HCT116 (cell line): Measurements from ENCODE around the gene SLC25A10. TPM values are rescaled to one million over a fixed set of nuclear protein-coding genes. Genes with fewer than 3 reads are reported as not detected.
A peak's percentile ranks its signal among the peaks of the same experiment; 100 is the strongest.

ENCODE experiments used
- ATAC-seq: fragments of 200-7000 bp; cut with Tn5 transposase; 2 replicates; pipeline ENCODE4 v1.9.1; 2020; ENCODE audit warnings: mild to moderate bottlenecking, moderate library complexity
- BruUV-seq: library from RNA; stranded (reverse); fragments of 400-500 nt; replicated peaks from 2 replicates; lab custom pipeline; 2021; lab: Mats Ljungman, UMichigan
- CTCF ChIA-PET: fragments of 300-600 bp; sonication (Branson Sonifier 250); formaldehyde crosslinking; loops from one replicate; lab custom pipeline; 2021; ENCODE audit warnings: antibody characterized with exemption; lab: Charles Lee
- POLR2A ChIA-PET: fragments of 300-600, 350-600 bp; sonication (Branson Sonifier 250); formaldehyde crosslinking; loops from one replicate; lab custom pipeline; 2021; ENCODE audit warnings: antibody characterized with exemption; lab: Charles Lee
- RAD21 ChIA-PET, 2 experiments: fragments of 300-600 bp; sonication (Branson Sonifier 250); formaldehyde crosslinking; loops; one replicate each; lab custom pipeline; 2023; ENCODE audit warnings: low total read pairs in 2 of 2; ENCODE audit not compliant: uncharacterized antibody in 2 of 2, unreplicated experiment in 2 of 2, low non-redundant PET in 1 of 2; lab: Charles Lee
- DNase-seq: peaks from one replicate; pipeline ENCODE4 v3.0.0-alpha.2; 2010; ENCODE audit warnings: low read depth, low spot score
- H2AFZ ChIP-seq: fragments of 200-600 bp; shearing (Covaris generic), sonication (generic); 2 replicates; pipeline ENCODE4 v1.6.1; 2017; ENCODE audit warnings: low read depth, mixed run types, mixed read lengths, antibody characterized with exemption, low read length; ENCODE audit not compliant: poor library complexity, severe bottlenecking
- H3K27ac ChIP-seq: 2 replicates; pipeline ENCODE4 v1.5.1; 2012; ENCODE audit warnings: low read depth, low read length
- H3K27me3 ChIP-seq: fragments of 200-600 bp; sonication (generic); 2 replicates; pipeline ENCODE4 v1.6.1; 2016; ENCODE audit warnings: mixed run types, low read length, mixed read lengths; ENCODE audit not compliant: insufficient read depth
- H3K36me3 ChIP-seq, 2 experiments: fragments of 200-500 bp in 1 of 2; fragments of 200-600 bp in 1 of 2; sonication (Bioruptor generic) in 1 of 2; sonication (generic) in 1 of 2; 2 replicates each; pipeline versions ENCODE4 v1.5.1 to v1.6.1; 2014 to 2016; ENCODE audit warnings: low read length in 2 of 2, inconsistent platforms in 1 of 2, mixed read lengths in 1 of 2, mixed run types in 1 of 2; ENCODE audit not compliant: insufficient read depth in 2 of 2, control insufficient read depth in 1 of 2
- H3K4me1 ChIP-seq, 2 experiments: fragments of 200-600 bp in 1 of 2; sonication (generic) in 1 of 2; 2 replicates each; pipeline versions ENCODE4 v1.5.1 to v1.6.1; 2012 to 2017; ENCODE audit warnings: low read length in 2 of 2, inconsistent platforms in 1 of 2, mild to moderate bottlenecking in 1 of 2, mixed read lengths in 1 of 2, mixed run types in 1 of 2, moderate library complexity in 1 of 2; ENCODE audit not compliant: insufficient read depth in 2 of 2, control insufficient read depth in 1 of 2
- H3K4me2 ChIP-seq: fragments of 200-600 bp; sonication (generic); 2 replicates; pipeline ENCODE4 v1.6.1; 2017; ENCODE audit warnings: mixed run types, low read length, mixed read lengths
- H3K4me3 ChIP-seq, 2 experiments: fragments of 200-600 bp in 1 of 2; sonication (generic) in 1 of 2; replicated peaks in 1 of 2; 2 replicates each; pipeline ENCODE4 v1.5.1; 2011 to 2016; ENCODE audit warnings: low read length in 2 of 2, control low read depth in 1 of 2, low read depth in 1 of 2, mild to moderate bottlenecking in 1 of 2, mixed read lengths in 1 of 2, mixed run types in 1 of 2
- H3K79me2 ChIP-seq: fragments of 200-600 bp; sonication (generic); 2 replicates; pipeline ENCODE4 v1.6.1; 2017; ENCODE audit warnings: mild to moderate bottlenecking, mixed run types, low read length, moderate library complexity, mixed read lengths; ENCODE audit not compliant: insufficient read depth
- H3K9ac ChIP-seq: fragments of 200-600 bp; sonication (generic); 2 replicates; pipeline ENCODE4 v1.6.1; 2016; ENCODE audit warnings: low read length, mixed read lengths
- H3K9me2 ChIP-seq: fragments of 200-600 bp; sonication (generic), shearing (Covaris generic); 2 replicates; pipeline ENCODE4 v1.6.1; 2017; ENCODE audit warnings: mixed run types, mild to moderate bottlenecking, moderate library complexity; ENCODE audit not compliant: insufficient read depth
- H3K9me3 ChIP-seq, 2 experiments: fragments of 200-500 bp in 1 of 2; fragments of 200-600 bp in 1 of 2; sonication (Bioruptor generic) in 1 of 2; sonication (generic) in 1 of 2; 2 replicates each; pipeline ENCODE4 v1.6.1; 2014 to 2017; ENCODE audit warnings: low read length in 2 of 2, mixed read lengths in 2 of 2, inconsistent platforms in 1 of 2, low read depth in 1 of 2, mild to moderate bottlenecking in 1 of 2, mixed run types in 1 of 2, moderate library complexity in 1 of 2; ENCODE audit not compliant: control insufficient read depth in 1 of 2, insufficient read depth in 1 of 2
- H4K20me1 ChIP-seq: fragments of 200-600 bp; sonication (generic), shearing (Covaris generic); 2 replicates; pipeline ENCODE4 v1.6.1; 2017; ENCODE audit warnings: mixed run types, mild to moderate bottlenecking, moderate library complexity; ENCODE audit not compliant: insufficient read depth
- CBX3 ChIP-seq: IDR thresholded peaks from 2 replicates; pipeline ENCODE4 v1.6.1; 2012; ENCODE audit warnings: low read depth
- EGR1 ChIP-seq: IDR thresholded peaks from 2 replicates; pipeline ENCODE4 v1.6.1; 2012; ENCODE audit warnings: low read depth
- ELF1 ChIP-seq: IDR thresholded peaks from 2 replicates; pipeline ENCODE4 v1.6.1; 2012; ENCODE audit warnings: low read depth, borderline replicate concordance
- EZH2phosphoT487 ChIP-seq: fragments of 200-600 bp; IDR thresholded peaks from 2 replicates; pipeline ENCODE4 v1.6.1; 2018; ENCODE audit warnings: antibody characterized with exemption, borderline replicate concordance
- MAX ChIP-seq: IDR thresholded peaks from 2 replicates; pipeline ENCODE4 v1.6.1; 2012
- POLR2A ChIP-seq: IDR thresholded peaks from 2 replicates; pipeline ENCODE4 v1.7.0; 2011; ENCODE audit warnings: borderline replicate concordance; ENCODE audit not compliant: insufficient read depth, insufficient read length; ENCODE audit errors: extremely low read depth
- POLR2AphosphoS5 ChIP-seq: IDR thresholded peaks from 2 replicates; pipeline ENCODE4 v1.6.1; 2011; ENCODE audit warnings: mild to moderate bottlenecking, low read depth, low read length, moderate library complexity
- RAD21 ChIP-seq: IDR thresholded peaks from 2 replicates; pipeline ENCODE4 v1.6.1; 2012; ENCODE audit warnings: low read depth, mild to moderate bottlenecking
- REST ChIP-seq: IDR thresholded peaks from 2 replicates; pipeline ENCODE4 v1.6.1; 2012; ENCODE audit warnings: low read depth
- SIN3A ChIP-seq: IDR thresholded peaks from 2 replicates; pipeline ENCODE4 v1.6.1; 2012; ENCODE audit warnings: low read depth
- SP1 ChIP-seq: IDR thresholded peaks from 2 replicates; pipeline ENCODE4 v1.6.1; 2012; ENCODE audit warnings: low read depth
- YY1 ChIP-seq: IDR thresholded peaks from 2 replicates; pipeline ENCODE4 v1.6.1; 2011; ENCODE audit warnings: low read length, low read depth, moderate library complexity, mild to moderate bottlenecking; ENCODE audit not compliant: insufficient replicate concordance; ENCODE audit errors: extremely low read depth
- ZBTB33 ChIP-seq: IDR thresholded peaks from 2 replicates; pipeline ENCODE4 v1.6.1; 2011; ENCODE audit warnings: mild to moderate bottlenecking, low read length, moderate library complexity; ENCODE audit not compliant: insufficient replicate concordance; ENCODE audit errors: extremely low read depth
- intact Hi-C: fragments of 100-400 bp; cut with micrococcal nuclease; formaldehyde crosslinking; loops from 2 replicates; pipeline ENCODE4 v1.10.0; 2022
- total RNA-seq: library from RNA; stranded (reverse); gene quantifications from one replicate; pipeline ENCODE4 v1.2.1, GENCODE V29; 2021; ENCODE audit not compliant: unreplicated experiment

The SLC25A10 gene
- total RNA-seq, 1 experiment from 2014 or later: 70.8 TPM

DNA sequence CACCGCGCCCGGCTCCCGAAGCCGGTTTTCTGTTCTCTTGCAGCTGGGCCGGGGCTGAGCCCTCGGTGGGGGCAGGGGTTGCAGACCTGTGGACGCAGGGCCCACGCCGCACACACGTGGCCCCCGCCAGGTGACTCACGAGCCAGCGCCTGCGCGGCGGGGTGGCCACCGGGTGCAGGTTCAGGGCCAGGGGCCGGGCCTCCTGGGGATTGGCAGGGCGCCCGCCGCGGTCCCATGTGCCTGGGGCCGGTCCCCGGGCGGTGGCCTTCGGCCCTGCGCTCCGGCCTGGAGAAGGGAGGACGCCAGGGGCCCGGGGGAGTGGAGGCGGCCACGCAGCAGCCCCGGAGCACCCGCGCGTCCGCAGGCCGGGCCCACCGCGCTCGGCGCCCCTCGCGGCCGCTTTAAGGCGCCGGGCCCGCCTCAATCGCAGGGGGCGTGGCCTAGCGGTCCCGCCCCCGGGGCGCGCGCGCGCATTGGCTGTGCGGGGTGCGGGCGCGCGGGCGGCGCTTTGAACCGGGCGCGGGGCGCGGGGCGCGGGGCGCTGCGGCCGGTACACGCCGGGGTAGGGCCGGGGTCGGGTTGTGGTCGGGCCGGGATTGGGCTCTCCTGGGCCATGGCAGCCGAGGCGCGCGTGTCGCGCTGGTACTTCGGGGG, at the start of gene SLC25A10 (continued):
- TF ChIP-seq REST (no peak), POLR2A (peak; percentile 28), EGR1 (no peak), EZH2phosphoT487 (no peak), RAD21 (no peak), SIN3A (peak; percentile 56; the same call in 1 of the 2 replicates), ELF1 (no peak)

GRCh38 chr17:81664051-81664470, 48.0 kb upstream of the SLC25A10 start:
- BruUV-seq: no TSS peak
- Histone ChIP-seq H3K4me1 (peaks cover 40 to 48% of the 10 kb centered on the region in 2 experiments), H3K9me2 (no peaks in the 10 kb centered on the region), H3K27ac (peak overlapping the region; percentile 86), H3K4me3 (peak overlapping the region in 1 of 2 experiments; percentile 19; a peak in 1 of 4 replicates), H3K9ac (peak overlapping the region; percentile 97), H3K9me3 (no peaks in the 10 kb centered on the region), H3K79me2 (peaks cover 42% of the 10 kb centered on the region), H3K36me3 (peaks cover 6 to 19% of the 10 kb centered on the region in 2 experiments; a peak in 3 of 4 replicates), H2AFZ (no peak overlapping the region), H4K20me1 (peaks cover 3% of the 10 kb centered on the region; the same call in 1 of the 2 replicates), H3K27me3 (no peaks in the 10 kb centered on the region), H3K4me2 (peak overlapping the region; percentile 89)
- intact Hi-C loops: no loop called here
- TF ChIP-seq SP1 (no peak), REST (no peak), CBX3 (peak; percentile 79; the same call in 1 of the 2 replicates), MAX (peak; percentile 62; the same call in 1 of the 2 replicates), SIN3A (no peak), YY1 (no peak), EGR1 (peak; percentile 78), POLR2A (no peak), POLR2AphosphoS5 (peak; percentile 56; the same call in 1 of the 2 replicates), ZBTB33 (no peak)
- ChIA-PET CTCF (no interaction called here), RAD21 (no interaction called here), POLR2A (interaction anchor here (0.9 kb wide), 1 partner anchor 20 kb away, joined by 3 read pairs; the partner anchor contains the start of gene HGS)
- ATAC-seq (peak; percentile 46), DNase-seq (peak; percentile 64)
